GM19395 (cell line): ENCODE data around the gene C4BPA.

Experiments
- ATAC-seq: cut with Tn5 transposase; IDR thresholded peaks from one replicate; pipeline ENCODE4 v1.9.1; 2021; ENCODE audit warnings: mild to moderate bottlenecking, moderate library complexity; ENCODE audit not compliant: unreplicated experiment

Gene C4BPA

GRCh38 chr1:207077012-207077411 lies 27.0 kb upstream of the C4BPA start:
- ATAC-seq, result no peak

- ATAC-seq, result peak; percentile 86
These were observed 26.3 kb upstream of the C4BPA start for GRCh38 chr1:207077470-207078377.

GRCh38 chr1:207078578-207079132 lies 25.4 kb upstream of the C4BPA start:
- no peak for ATAC-seq

GRCh38 chr1:207079706-207080241 lies 24.3 kb upstream of the C4BPA start:
- no peak for ATAC-seq

GRCh38 chr1:207081088-207081487 lies 22.9 kb upstream of the C4BPA start:
- no peak for ATAC-seq

- ATAC-seq, result no peak
These were observed 22.2 kb upstream of the C4BPA start for GRCh38 chr1:207081806-207082205.

- no peak for ATAC-seq
These were observed 19.8 kb upstream of the C4BPA start for GRCh38 chr1:207084232-207084631.

GRCh38 chr1:207084701-207085180 lies 19.3 kb upstream of the C4BPA start:
- peak; percentile 80 for ATAC-seq

- no peak for ATAC-seq
These were observed 18.1 kb upstream of the C4BPA start for GRCh38 chr1:207085887-207086286.

- no peak for ATAC-seq
These were observed 15.9 kb upstream of the C4BPA start for GRCh38 chr1:207088161-207088560.

- ATAC-seq, result no peak
These were observed 15.1 kb upstream of the C4BPA start, which contains the start of gene C4BPB for GRCh38 chr1:207088701-207089626. Gene C4BPB, plus strand, starts transcription at chr1:207088860. Its CDS starts 672 bp downstream, at chr1:207089532.

- ATAC-seq, result no peak
These were observed 14.2 kb upstream of the C4BPA start for GRCh38 chr1:207089627-207090355.

- ATAC-seq, result no peak
These were observed 12.7 kb upstream of the C4BPA start for GRCh38 chr1:207091200-207091908.

GRCh38 chr1:207093944-207094343 lies 10.1 kb upstream of the C4BPA start:
- no peak for ATAC-seq

- peak; percentile 96 for ATAC-seq
These were observed 6.1 kb upstream of the C4BPA start for GRCh38 chr1:207097871-207098324.

GRCh38 chr1:207101720-207102119 lies 2.3 kb upstream of the C4BPA start:
- no peak for ATAC-seq

GRCh38 chr1:207102146-207102545 lies 1.9 kb upstream of the C4BPA start:
- no peak for ATAC-seq

GRCh38 chr1:207102659-207103058 lies 1.4 kb upstream of the C4BPA start:
- no peak for ATAC-seq

GRCh38 chr1:207109004-207109403 lies 5.0 kb downstream of the C4BPA start:
- ATAC-seq, result no peak
